MCF 10A (cell line): Measurements from ENCODE around the gene RIPOR2. TPM values are rescaled to one million over a fixed set of nuclear protein-coding genes. Genes with fewer than 3 reads are reported as not detected.

Experiments used
- BruUV-seq: library from RNA; stranded (reverse); fragments of 400-500 nt; replicated peaks from 2 replicates; lab custom pipeline; 2021; lab: Mats Ljungman, UMichigan
- CTCF ChIA-PET: fragments of 300-600 bp; sonication (Branson Sonifier 250); formaldehyde crosslinking; extraction: SDS; loops from one replicate; lab custom pipeline; 2021; ENCODE audit warnings: antibody characterized with exemption, inconsistent platforms; lab: Yijun Ruan, JAX
- POLR2A ChIA-PET: fragments of 300-600, 350-650 bp; sonication (Branson Sonifier 250); formaldehyde crosslinking; extraction: SDS; loops from one replicate; lab custom pipeline; 2020; ENCODE audit warnings: antibody characterized with exemption, inconsistent platforms; lab: Yijun Ruan, JAX
- DNase-seq: peaks from one replicate; pipeline ENCODE4 v3.0.0-alpha.2; 2018; ENCODE audit not compliant: unreplicated experiment
- H3K27ac Mint-ChIP-seq: one replicate; pipeline ENCODE4 v1.8.0; 2022; ENCODE audit warnings: mild to moderate bottlenecking, low read depth, mixed read lengths; ENCODE audit not compliant: unreplicated experiment
- H3K27me3 Mint-ChIP-seq: one replicate; pipeline ENCODE4 v1.8.0; 2022; ENCODE audit warnings: mixed read lengths; ENCODE audit not compliant: insufficient read depth, unreplicated experiment
- H3K36me3 Mint-ChIP-seq: one replicate; pipeline ENCODE4 v1.8.0; 2022; ENCODE audit warnings: mild to moderate bottlenecking, moderate library complexity, mixed read lengths; ENCODE audit not compliant: insufficient read depth, unreplicated experiment
- H3K4me1 Mint-ChIP-seq: one replicate; pipeline ENCODE4 v1.8.0; 2022; ENCODE audit warnings: mixed read lengths; ENCODE audit not compliant: insufficient read depth, unreplicated experiment
- H3K4me3 Mint-ChIP-seq: one replicate; pipeline ENCODE4 v1.8.0; 2022; ENCODE audit warnings: mild to moderate bottlenecking, moderate library complexity, mixed read lengths; ENCODE audit not compliant: unreplicated experiment
- H3K9me3 Mint-ChIP-seq: one replicate; pipeline ENCODE4 v1.8.0; 2022; ENCODE audit warnings: mixed read lengths; ENCODE audit not compliant: unreplicated experiment
- CTCF ChIP-seq: fragments of 200-600 bp; IDR thresholded peaks from one replicate; pipeline ENCODE4 v1.8.0; 2022; ENCODE audit warnings: antibody characterized with exemption, mild to moderate bottlenecking; ENCODE audit not compliant: unreplicated experiment
- intact Hi-C: fragments of 100-400 bp; cut with micrococcal nuclease; formaldehyde crosslinking; loops from 2 replicates; pipeline ENCODE4 v1.14.1; 2022
- total RNA-seq: library from RNA; stranded (reverse); gene quantifications from 2 replicates; pipeline ENCODE4 v1.2.3, GENCODE V29; 2022

RIPOR2 gene
- total RNA-seq, 1 experiment from 2014 or later = 4.9 TPM

GRCh38 chr6:24883618-24884017, 52.1 kb downstream of the RIPOR2 start:
- no peak overlapping the region for H3K27ac Mint-ChIP-seq
- BruUV-seq = no TSS peak
- TF ChIP-seq CTCF = no peak
- CTCF ChIA-PET = interaction anchor here (0.9 to 1.3 kb wide), 3 partner anchors 8 to 134 kb away, joined by 3 to 4 read pairs (median 3); no protein-coding TSS in a partner anchor
- peaks cover 11% of the 10 kb centered on the region for H3K36me3 Mint-ChIP-seq
- POLR2A ChIA-PET = interaction anchor here (1.5 kb wide), 1 partner anchor 134 kb away, joined by 3 read pairs; no protein-coding TSS in a partner anchor
- H3K4me1 Mint-ChIP-seq = peaks cover 6% of the 10 kb centered on the region
- H3K4me3 Mint-ChIP-seq = no peak overlapping the region
- intact Hi-C loops = no loop called here
- no peaks in the 10 kb centered on the region for H3K9me3 Mint-ChIP-seq
- no peaks in the 10 kb centered on the region for H3K27me3 Mint-ChIP-seq
- no peak for DNase-seq

- no peak for DNase-seq
- Mint-ChIP-seq H3K36me3 (peaks cover 11% of the 10 kb centered on the region), H3K4me3 (no peak overlapping the region), H3K4me1 (peaks cover 6% of the 10 kb centered on the region), H3K27ac (no peak overlapping the region), H3K9me3 (no peaks in the 10 kb centered on the region), H3K27me3 (no peaks in the 10 kb centered on the region)
- no peak for TF ChIP-seq CTCF
- intact Hi-C loops = no loop called here
- no TSS peak for BruUV-seq
- CTCF ChIA-PET = interaction anchor here (0.9 to 1.3 kb wide), 4 partner anchors 8 to 135 kb away, joined by 3 to 4 read pairs (median 3); no protein-coding TSS in a partner anchor
- POLR2A ChIA-PET = interaction anchor here (1.5 kb wide), 1 partner anchor 135 kb away, joined by 3 read pairs; no protein-coding TSS in a partner anchor
Observed at GRCh38 chr6:24882835-24883555, 52.8 kb downstream of the RIPOR2 start.

- BruUV-seq = no TSS peak
- Mint-ChIP-seq H3K4me3 (no peak overlapping the region), H3K4me1 (peaks cover 6% of the 10 kb centered on the region), H3K27ac (no peak overlapping the region), H3K9me3 (no peaks in the 10 kb centered on the region), H3K36me3 (peaks cover 18% of the 10 kb centered on the region), H3K27me3 (no peaks in the 10 kb centered on the region)
- intact Hi-C loops = no loop called here
- CTCF ChIA-PET = interaction anchor here (0.9 to 1.3 kb wide), 2 partner anchors 9 to 43 kb away, joined by 3 to 4 read pairs; no protein-coding TSS in a partner anchor
- POLR2A ChIA-PET = interaction anchor here (1.5 kb wide), 1 partner anchor 136 kb away, joined by 3 read pairs; no protein-coding TSS in a partner anchor
- no peak for TF ChIP-seq CTCF
- DNase-seq = no peak
Observed at GRCh38 chr6:24882295-24882694, 53.5 kb downstream of the RIPOR2 start.

GRCh38 chr6:24881376-24881775, 54.4 kb downstream of the RIPOR2 start:
- H3K9me3 Mint-ChIP-seq = no peaks in the 10 kb centered on the region
- H3K36me3 Mint-ChIP-seq = peaks cover 22% of the 10 kb centered on the region
- BruUV-seq = no TSS peak
- no peak overlapping the region for H3K27ac Mint-ChIP-seq
- peaks cover 6% of the 10 kb centered on the region for H3K4me1 Mint-ChIP-seq
- POLR2A ChIA-PET = no interaction called here
- no peak for DNase-seq
- no peak for TF ChIP-seq CTCF
- intact Hi-C loops = no loop called here
- no peak overlapping the region for H3K4me3 Mint-ChIP-seq
- CTCF ChIA-PET = no interaction called here
- no peaks in the 10 kb centered on the region for H3K27me3 Mint-ChIP-seq
